Hepatocyte (in vitro differentiated cells): ENCODE data around the gene ZMYM1. TPM values are rescaled to one million over a fixed set of nuclear protein-coding genes. Genes with fewer than 3 reads are reported as not detected.
A peak's percentile ranks its signal among the peaks of the same experiment; 100 is the strongest.

Experiments used
- DNase-seq: peaks from one replicate; pipeline ENCODE4 v3.0.0-alpha.2; 2016; ENCODE audit warnings: low spot score
- H2AFZ ChIP-seq: fragments of 200-600 bp; sonication (generic); 2 replicates; pipeline ENCODE4 v1.6.0; 2016; ENCODE audit warnings: antibody characterized with exemption, mild to moderate bottlenecking
- H3K27ac ChIP-seq: fragments of 200-600 bp; sonication (generic); 2 replicates; pipeline ENCODE4 v1.5.1; 2016; ENCODE audit warnings: mild to moderate bottlenecking
- H3K27me3 ChIP-seq: fragments of 200-600 bp; sonication (generic); 2 replicates; pipeline ENCODE4 v1.6.1; 2016
- H3K36me3 ChIP-seq: fragments of 200-600 bp; sonication (generic); replicated peaks from 2 replicates; pipeline ENCODE4 v1.5.1; 2016; ENCODE audit warnings: low read depth; ENCODE audit not compliant: insufficient read depth
- H3K4me1 ChIP-seq: fragments of 200-600 bp; sonication (generic); 2 replicates; pipeline ENCODE4 v1.5.1; 2016; ENCODE audit warnings: mild to moderate bottlenecking, moderate library complexity; ENCODE audit not compliant: insufficient read depth
- H3K4me2 ChIP-seq: fragments of 200-600 bp; sonication (generic); 2 replicates; pipeline ENCODE4 v1.6.0; 2016
- H3K4me3 ChIP-seq: fragments of 200-600 bp; sonication (generic); 2 replicates; pipeline ENCODE4 v1.5.1; 2016; ENCODE audit warnings: mild to moderate bottlenecking
- H3K79me2 ChIP-seq: fragments of 200-600 bp; sonication (generic); 2 replicates; pipeline ENCODE4 v1.6.0; 2017; ENCODE audit warnings: mild to moderate bottlenecking
- H3K9me2 ChIP-seq: fragments of 200-600 bp; sonication (generic); replicated peaks from 2 replicates; pipeline ENCODE4 v1.6.0; 2017; ENCODE audit warnings: mild to moderate bottlenecking; ENCODE audit not compliant: insufficient read depth
- H3K9me3 ChIP-seq: fragments of 200-600 bp; sonication (generic); 2 replicates; pipeline ENCODE4 v1.5.1; 2016; ENCODE audit warnings: low read depth, mild to moderate bottlenecking
- H4K20me1 ChIP-seq: fragments of 200-600 bp; sonication (generic); 2 replicates; pipeline ENCODE4 v1.6.0; 2016; ENCODE audit warnings: mild to moderate bottlenecking; ENCODE audit not compliant: insufficient read depth, poor library complexity, severe bottlenecking
- CTCF ChIP-seq: fragments of 200-600 bp; sonication (generic); IDR thresholded peaks from 2 replicates; pipeline ENCODE4 v1.5.1; 2016; ENCODE audit warnings: antibody characterized with exemption, mild to moderate bottlenecking; ENCODE audit not compliant: poor library complexity
- EZH2 ChIP-seq: fragments of 200-600 bp; sonication (generic); IDR thresholded peaks from 2 replicates; pipeline ENCODE4 v1.6.1; 2016; ENCODE audit warnings: antibody characterized with exemption, mild to moderate bottlenecking, borderline replicate concordance
- EZH2phosphoT487 ChIP-seq: fragments of 200-600 bp; sonication (generic); IDR thresholded peaks from one replicate; pipeline ENCODE4 v1.6.1; 2018; ENCODE audit warnings: antibody characterized with exemption, mild to moderate bottlenecking, low read depth, moderate library complexity; ENCODE audit not compliant: unreplicated experiment, severe bottlenecking
- WGBS: methylation state at CpG from one replicate; pipeline ENCODE4 v1.1.6; 2016; ENCODE audit warnings: low lambda C conversion rate; ENCODE audit errors: missing lambda C conversion rate; 5-methylcytosine and 5-hydroxymethylcytosine counted together
- polyA plus RNA-seq: library from polyadenylated mRNA; unstranded; fragments of >200 nt; fragmentation: Nextera tagmentation; extraction: Ambion mirVana; gene quantifications from 2 replicates; pipeline ENCODE4 v1.2.1, GENCODE V29; 2016
- total RNA-seq: library from RNA; depleted of rRNA; stranded (reverse); fragments of >200 nt; gene quantifications from 2 replicates; pipeline ENCODE4 v1.2.3, GENCODE V29; 2014

Gene ZMYM1
- total and polyA plus RNA-seq, 2 experiments from 2014 or later, result 3.8 to 18.7 TPM

DNA sequence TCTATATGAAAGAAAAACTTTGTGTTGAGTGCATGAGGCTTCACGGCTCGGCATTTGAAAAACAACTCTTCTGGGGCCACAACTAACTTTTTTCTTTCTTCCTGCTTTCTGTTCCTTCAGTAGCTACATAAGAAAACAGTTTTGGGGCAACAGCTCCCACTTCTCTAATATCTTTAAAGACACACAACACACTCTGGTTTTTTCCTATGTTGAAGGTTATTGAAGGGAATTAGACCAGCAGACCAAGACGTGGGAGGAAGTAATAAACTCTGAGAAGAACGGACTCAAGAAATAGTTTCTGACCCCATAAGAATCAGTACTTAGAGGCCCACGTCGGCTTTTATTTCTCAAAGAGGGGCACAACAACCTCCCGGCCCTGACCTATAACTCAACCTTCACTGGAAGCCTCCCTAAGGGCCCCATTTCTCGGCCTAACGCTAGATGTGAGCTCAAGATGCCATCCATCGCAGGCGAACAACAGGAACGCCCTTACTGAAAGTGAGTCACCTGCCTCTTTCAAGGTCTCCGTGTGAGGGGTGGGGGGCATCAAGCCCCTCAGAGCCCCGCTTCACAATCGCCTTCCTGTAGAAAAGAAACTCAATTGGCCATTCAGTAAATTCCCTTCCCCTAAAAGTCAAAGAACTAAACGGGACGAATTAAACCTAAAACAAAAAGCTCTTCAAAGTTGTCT, 48.3 kb upstream of the ZMYM1 start:
- Histone ChIP-seq H3K27ac (peak overlapping the region; percentile 85), H3K4me3 (peak overlapping the region; percentile 73), H3K79me2 (peaks cover 42% of the 10 kb centered on the region), H3K4me1 (peaks cover 7% of the 10 kb centered on the region), H4K20me1 (no peaks in the 10 kb centered on the region), H3K4me2 (peak overlapping the region; percentile 77), H3K27me3 (no peaks in the 10 kb centered on the region), H2AFZ (peak overlapping the region; percentile 89), H3K9me3 (peaks cover 3% of the 10 kb centered on the region), H3K36me3 (no peaks in the 10 kb centered on the region), H3K9me2 (no peaks in the 10 kb centered on the region)
- peak; percentile 61 for DNase-seq
- TF ChIP-seq EZH2phosphoT487 (no peak), CTCF (no peak)
- WGBS, result 12% methylated on average over 17 of the region's 17 CpGs

DNA sequence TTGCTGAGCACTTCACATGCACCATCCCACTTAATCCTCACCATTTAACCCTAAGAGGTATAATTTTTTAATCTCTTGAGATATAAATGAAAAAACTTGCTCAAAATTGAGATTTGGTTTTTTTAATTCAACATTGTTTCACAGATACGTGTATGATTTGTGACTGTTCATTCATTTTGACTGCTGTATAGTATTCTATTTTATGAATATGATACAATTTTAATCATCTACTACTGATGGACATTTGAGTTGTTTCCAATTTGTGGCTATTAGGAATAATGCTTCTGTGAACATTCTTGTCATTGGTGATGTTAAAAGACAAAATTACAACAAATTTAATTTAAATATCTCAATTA, 46.8 kb upstream of the ZMYM1 start:
- TF ChIP-seq EZH2, result no peak
- TF ChIP-seq EZH2phosphoT487, result no peak
- TF ChIP-seq CTCF, result no peak
- no peak overlapping the region for H2AFZ ChIP-seq
- no peak for DNase-seq
- H3K9me3 ChIP-seq, result peaks cover 3% of the 10 kb centered on the region
- H3K4me1 ChIP-seq, result peaks cover 7% of the 10 kb centered on the region
- peaks cover 30% of the 10 kb centered on the region for H3K79me2 ChIP-seq
- peak overlapping the region; percentile 46 for H3K4me2 ChIP-seq
- no peaks in the 10 kb centered on the region for H3K27me3 ChIP-seq
- H3K36me3 ChIP-seq, result no peaks in the 10 kb centered on the region
- H3K4me3 ChIP-seq, result no peak overlapping the region
- WGBS, result 96% methylated on average over 1 of the region's 1 CpG
- H3K9me2 ChIP-seq, result no peaks in the 10 kb centered on the region
- H3K27ac ChIP-seq, result no peak overlapping the region
- H4K20me1 ChIP-seq, result no peaks in the 10 kb centered on the region

GRCh38 chr1:35033346-35033745, 45.8 kb upstream of the ZMYM1 start:
- H3K27me3 ChIP-seq, result no peaks in the 10 kb centered on the region
- no peak overlapping the region for H3K4me3 ChIP-seq
- no peak overlapping the region for H3K4me2 ChIP-seq
- H3K79me2 ChIP-seq, result peaks cover 21% of the 10 kb centered on the region
- no peak overlapping the region for H2AFZ ChIP-seq
- WGBS, result 86% methylated on average over 1 of the region's 1 CpG
- DNase-seq, result no peak
- no peaks in the 10 kb centered on the region for H4K20me1 ChIP-seq
- H3K4me1 ChIP-seq, result peaks cover 7% of the 10 kb centered on the region
- H3K27ac ChIP-seq, result no peak overlapping the region
- TF ChIP-seq EZH2phosphoT487, result no peak
- TF ChIP-seq EZH2, result no peak
- no peak for TF ChIP-seq CTCF
- peaks cover 3% of the 10 kb centered on the region for H3K9me3 ChIP-seq
- H3K9me2 ChIP-seq, result no peaks in the 10 kb centered on the region
- no peaks in the 10 kb centered on the region for H3K36me3 ChIP-seq
